ENCODE data around the gene GNG12.

GNG12 gene

GRCh38 chr1:67827688-67828087 lies 5.6 kb downstream of the GNG12 start:
- Histone ChIP-seq H3K27me3 (replicated peaks; ENCODE audit: control insufficient read depth, insufficient read depth, low read length) (no peaks in the 10 kb centered on the region), H3K9me3 (ENCODE audit: control insufficient read depth, low read length) (no peaks in the 10 kb centered on the region), H3K36me3 (ENCODE audit: control insufficient read depth, insufficient read depth, low read length, severe bottlenecking) (peaks cover 16% of the 10 kb centered on the region), H3K4me3 (ENCODE audit: low read length) (no peak overlapping the region), H3K4me1 (ENCODE audit: control insufficient read depth, insufficient read depth, low read length) (peaks cover 35% of the 10 kb centered on the region), H3K9ac (ENCODE audit: low read length) (no peak overlapping the region)
- DNase-seq (ENCODE audit: low read depth), result no peak

- Histone ChIP-seq H3K9me3 (ENCODE audit: control insufficient read depth, low read length) (no peaks in the 10 kb centered on the region), H3K27me3 (replicated peaks; ENCODE audit: control insufficient read depth, insufficient read depth, low read length) (no peaks in the 10 kb centered on the region), H3K9ac (ENCODE audit: low read length) (no peak overlapping the region), H3K4me3 (ENCODE audit: low read length) (no peak overlapping the region), H3K36me3 (ENCODE audit: control insufficient read depth, insufficient read depth, low read length, severe bottlenecking) (peaks cover 18% of the 10 kb centered on the region), H3K4me1 (ENCODE audit: control insufficient read depth, insufficient read depth, low read length) (peaks cover 38% of the 10 kb centered on the region)
- no peak for DNase-seq (ENCODE audit: low read depth)
These were observed 7.7 kb downstream of the GNG12 start for GRCh38 chr1:67825591-67825990.

GRCh38 chr1:67824766-67825165 lies 8.5 kb downstream of the GNG12 start:
- peaks cover 31% of the 10 kb centered on the region for H3K4me1 ChIP-seq (ENCODE audit: control insufficient read depth, insufficient read depth, low read length)
- no peaks in the 10 kb centered on the region for H3K27me3 ChIP-seq (replicated peaks; ENCODE audit: control insufficient read depth, insufficient read depth, low read length)
- H3K9ac ChIP-seq (ENCODE audit: low read length), result no peak overlapping the region
- peaks cover 21% of the 10 kb centered on the region for H3K36me3 ChIP-seq (ENCODE audit: control insufficient read depth, insufficient read depth, low read length, severe bottlenecking)
- H3K9me3 ChIP-seq (ENCODE audit: control insufficient read depth, low read length), result no peaks in the 10 kb centered on the region
- DNase-seq (ENCODE audit: low read depth), result no peak
- H3K4me3 ChIP-seq (ENCODE audit: low read length), result no peak overlapping the region

- no peaks in the 10 kb centered on the region for H3K9me3 ChIP-seq (ENCODE audit: control insufficient read depth, low read length)
- no peaks in the 10 kb centered on the region for H3K27me3 ChIP-seq (replicated peaks; ENCODE audit: control insufficient read depth, insufficient read depth, low read length)
- no peak overlapping the region for H3K4me3 ChIP-seq (ENCODE audit: low read length)
- H3K9ac ChIP-seq (ENCODE audit: low read length), result no peak overlapping the region
- DNase-seq (ENCODE audit: low read depth), result no peak
- H3K36me3 ChIP-seq (ENCODE audit: control insufficient read depth, insufficient read depth, low read length, severe bottlenecking), result peaks cover 15% of the 10 kb centered on the region
- peaks cover 33% of the 10 kb centered on the region for H3K4me1 ChIP-seq (ENCODE audit: control insufficient read depth, insufficient read depth, low read length)
These were observed 9.7 kb downstream of the GNG12 start for GRCh38 chr1:67823615-67824014.

GRCh38 chr1:67821263-67821662 lies 12.0 kb downstream of the GNG12 start:
- DNase-seq (ENCODE audit: low read depth), result no peak
- Histone ChIP-seq H3K27me3 (replicated peaks; ENCODE audit: control insufficient read depth, insufficient read depth, low read length) (no peaks in the 10 kb centered on the region), H3K9me3 (ENCODE audit: control insufficient read depth, low read length) (no peaks in the 10 kb centered on the region), H3K4me3 (ENCODE audit: low read length) (no peak overlapping the region), H3K36me3 (ENCODE audit: control insufficient read depth, insufficient read depth, low read length, severe bottlenecking) (peaks cover 6% of the 10 kb centered on the region), H3K9ac (ENCODE audit: low read length) (no peak overlapping the region), H3K4me1 (ENCODE audit: control insufficient read depth, insufficient read depth, low read length) (peaks cover 48% of the 10 kb centered on the region)

- no peak for DNase-seq (ENCODE audit: low read depth)
- no peak overlapping the region for H3K9ac ChIP-seq (ENCODE audit: low read length)
- H3K27me3 ChIP-seq (replicated peaks; ENCODE audit: control insufficient read depth, insufficient read depth, low read length), result no peaks in the 10 kb centered on the region
- H3K36me3 ChIP-seq (ENCODE audit: control insufficient read depth, insufficient read depth, low read length, severe bottlenecking), result peaks cover 12% of the 10 kb centered on the region
- H3K4me3 ChIP-seq (ENCODE audit: low read length), result no peak overlapping the region
- H3K4me1 ChIP-seq (ENCODE audit: control insufficient read depth, insufficient read depth, low read length), result peaks cover 66% of the 10 kb centered on the region
- H3K9me3 ChIP-seq (ENCODE audit: control insufficient read depth, low read length), result no peaks in the 10 kb centered on the region
These were observed 14.5 kb downstream of the GNG12 start for GRCh38 chr1:67818725-67819301.

- no peaks in the 10 kb centered on the region for H3K9me3 ChIP-seq (ENCODE audit: control insufficient read depth, low read length)
- no peak overlapping the region for H3K4me3 ChIP-seq (ENCODE audit: low read length)
- no peak for DNase-seq (ENCODE audit: low read depth)
- H3K4me1 ChIP-seq (ENCODE audit: control insufficient read depth, insufficient read depth, low read length), result peaks cover 66% of the 10 kb centered on the region
- H3K27me3 ChIP-seq (replicated peaks; ENCODE audit: control insufficient read depth, insufficient read depth, low read length), result no peaks in the 10 kb centered on the region
- H3K36me3 ChIP-seq (ENCODE audit: control insufficient read depth, insufficient read depth, low read length, severe bottlenecking), result peaks cover 12% of the 10 kb centered on the region
- H3K9ac ChIP-seq (ENCODE audit: low read length), result no peak overlapping the region
These were observed 15.1 kb downstream of the GNG12 start for GRCh38 chr1:67818162-67818561.

GRCh38 chr1:67817319-67817718 lies 15.9 kb downstream of the GNG12 start:
- Histone ChIP-seq H3K27me3 (replicated peaks; ENCODE audit: control insufficient read depth, insufficient read depth, low read length) (no peaks in the 10 kb centered on the region), H3K4me3 (ENCODE audit: low read length) (no peak overlapping the region), H3K9ac (ENCODE audit: low read length) (no peak overlapping the region), H3K36me3 (ENCODE audit: control insufficient read depth, insufficient read depth, low read length, severe bottlenecking) (peaks cover 12% of the 10 kb centered on the region), H3K9me3 (ENCODE audit: control insufficient read depth, low read length) (no peaks in the 10 kb centered on the region), H3K4me1 (ENCODE audit: control insufficient read depth, insufficient read depth, low read length) (peaks cover 66% of the 10 kb centered on the region)
- DNase-seq (ENCODE audit: low read depth), result no peak

GRCh38 chr1:67816506-67816905 lies 16.8 kb downstream of the GNG12 start:
- peaks cover 12% of the 10 kb centered on the region for H3K36me3 ChIP-seq (ENCODE audit: control insufficient read depth, insufficient read depth, low read length, severe bottlenecking)
- no peak overlapping the region for H3K9ac ChIP-seq (ENCODE audit: low read length)
- H3K27me3 ChIP-seq (replicated peaks; ENCODE audit: control insufficient read depth, insufficient read depth, low read length), result no peaks in the 10 kb centered on the region
- H3K4me3 ChIP-seq (ENCODE audit: low read length), result no peak overlapping the region
- no peak for DNase-seq (ENCODE audit: low read depth)
- peaks cover 74% of the 10 kb centered on the region for H3K4me1 ChIP-seq (ENCODE audit: control insufficient read depth, insufficient read depth, low read length)
- H3K9me3 ChIP-seq (ENCODE audit: control insufficient read depth, low read length), result no peaks in the 10 kb centered on the region

GRCh38 chr1:67816095-67816475 lies 17.2 kb downstream of the GNG12 start:
- H3K9me3 ChIP-seq (ENCODE audit: control insufficient read depth, low read length), result no peaks in the 10 kb centered on the region
- H3K9ac ChIP-seq (ENCODE audit: low read length), result no peak overlapping the region
- DNase-seq (ENCODE audit: low read depth), result no peak
- no peak overlapping the region for H3K4me3 ChIP-seq (ENCODE audit: low read length)
- H3K27me3 ChIP-seq (replicated peaks; ENCODE audit: control insufficient read depth, insufficient read depth, low read length), result no peaks in the 10 kb centered on the region
- peaks cover 75% of the 10 kb centered on the region for H3K4me1 ChIP-seq (ENCODE audit: control insufficient read depth, insufficient read depth, low read length)
- peaks cover 12% of the 10 kb centered on the region for H3K36me3 ChIP-seq (ENCODE audit: control insufficient read depth, insufficient read depth, low read length, severe bottlenecking)

- Histone ChIP-seq H3K4me3 (ENCODE audit: low read length) (no peak overlapping the region), H3K4me1 (ENCODE audit: control insufficient read depth, insufficient read depth, low read length) (peaks cover 75% of the 10 kb centered on the region), H3K27me3 (replicated peaks; ENCODE audit: control insufficient read depth, insufficient read depth, low read length) (no peaks in the 10 kb centered on the region), H3K9me3 (ENCODE audit: control insufficient read depth, low read length) (no peaks in the 10 kb centered on the region), H3K36me3 (ENCODE audit: control insufficient read depth, insufficient read depth, low read length, severe bottlenecking) (peaks cover 10% of the 10 kb centered on the region), H3K9ac (ENCODE audit: low read length) (no peak overlapping the region)
- DNase-seq (ENCODE audit: low read depth), result no peak
These were observed 17.8 kb downstream of the GNG12 start for GRCh38 chr1:67815303-67816094.
